Effector memory CD4-positive, alpha-beta T cell (primary cell): ENCODE data around the gene PLAAT4.

Experiments used
- DNase-seq, 3 donors: peaks; one replicate each; pipeline ENCODE4 v3.0.0-alpha.2; 2020
- H3K27ac ChIP-seq: 2 replicates; pipeline ENCODE4 v1.7.0; 2013; ENCODE audit warnings: mild to moderate bottlenecking, low read length, moderate library complexity; ENCODE audit not compliant: insufficient read depth, poor library complexity, severe bottlenecking
- H3K27me3 ChIP-seq: replicated peaks from 2 replicates; pipeline ENCODE4 v1.7.0; 2013; ENCODE audit warnings: mild to moderate bottlenecking, low read length; ENCODE audit not compliant: insufficient read depth, control insufficient read depth, poor library complexity, severe bottlenecking
- H3K36me3 ChIP-seq: 2 replicates; pipeline ENCODE4 v1.7.0; 2013; ENCODE audit warnings: mild to moderate bottlenecking, low read length, moderate library complexity; ENCODE audit not compliant: control insufficient read depth, insufficient read depth
- H3K4me1 ChIP-seq: 2 replicates; pipeline ENCODE4 v1.7.0; 2013; ENCODE audit warnings: low read length, mild to moderate bottlenecking; ENCODE audit not compliant: control insufficient read depth, insufficient read depth, poor library complexity, severe bottlenecking
- H3K4me3 ChIP-seq: 2 replicates; pipeline ENCODE4 v1.7.0; 2013; ENCODE audit warnings: low read length, low read depth, mild to moderate bottlenecking; ENCODE audit not compliant: insufficient read depth, poor library complexity, severe bottlenecking
- H3K9me3 ChIP-seq: 2 replicates; pipeline ENCODE4 v1.7.0; 2013; ENCODE audit warnings: mild to moderate bottlenecking, low read length, moderate library complexity; ENCODE audit not compliant: control insufficient read depth
- total RNA-seq, 3 donors: gene quantifications; one replicate each; lab custom pipeline; 2026; lab: John Stamatoyannopoulos, UW

Gene PLAAT4
- 70.5 to 76.4 (median 72.9) reads per million in 3 donors for total RNA-seq

DNA sequence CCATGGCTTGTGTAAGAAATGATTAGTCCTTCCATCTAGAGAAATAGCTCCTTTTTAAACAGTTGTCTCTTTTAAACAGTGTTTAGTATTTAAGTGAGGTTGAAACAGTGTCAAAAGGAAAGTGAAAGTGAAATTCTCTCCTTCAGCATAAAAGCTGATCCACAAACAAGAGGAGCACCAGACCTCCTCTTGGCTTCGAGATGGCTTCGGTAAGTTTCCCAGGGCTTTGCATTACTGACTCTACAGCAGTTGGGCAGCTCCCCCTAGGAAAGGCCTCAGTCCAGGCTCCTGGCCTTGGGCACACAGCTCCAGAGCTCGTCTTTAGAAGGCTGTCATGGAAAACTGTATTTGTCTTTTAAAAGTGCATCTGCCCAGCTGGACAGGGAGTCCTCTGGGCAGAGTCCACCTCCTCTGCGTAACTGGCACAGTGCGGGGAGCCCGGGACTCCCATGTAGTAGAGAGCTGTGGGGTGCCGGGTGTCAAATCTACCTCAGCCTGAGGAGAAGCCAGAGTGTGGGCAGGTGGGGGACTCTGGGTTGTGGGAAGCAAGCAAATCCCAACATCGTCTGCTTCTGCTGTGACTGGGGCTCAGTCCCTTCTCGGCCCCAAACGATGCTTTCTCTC is at the start of gene PLAAT4:
PLAAT4 (plus strand) TSS at position 140 of the 624 bp plus-strand sequence; CDS start at position 201, 61 bp downstream.
- H3K27ac ChIP-seq, result peak within 1 kb of the TSS; percentile 80
- no peaks in the 10 kb centered on the region for H3K27me3 ChIP-seq
- peaks cover 5% of the 10 kb centered on the region for H3K36me3 ChIP-seq
- DNase-seq, result peak in 2 of 3 donors; percentile 13 to 40
- peak within 1 kb of the TSS; percentile 62 for H3K4me3 ChIP-seq
- H3K9me3 ChIP-seq, result no peaks in the 10 kb centered on the region
- H3K4me1 ChIP-seq, result peaks cover 66% of the 10 kb centered on the region

DNA sequence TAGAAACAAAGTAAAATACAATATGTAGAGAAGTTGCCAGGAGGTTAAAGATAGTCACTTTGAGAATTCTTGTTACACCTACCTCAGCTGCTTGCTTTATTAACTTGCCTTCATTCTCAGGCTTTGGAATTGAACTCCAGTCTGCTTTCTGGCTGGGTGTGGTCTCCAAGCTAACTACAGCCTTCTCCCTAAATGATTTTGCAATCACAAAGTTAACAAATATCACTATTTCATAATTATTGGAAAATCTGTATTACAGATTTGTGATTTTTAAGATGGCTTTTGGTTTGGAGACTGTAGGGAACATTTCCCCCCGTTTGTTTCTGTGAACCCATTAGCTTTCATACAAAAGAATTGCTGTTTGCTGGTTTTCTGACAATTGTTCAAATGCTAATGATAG is 47.8 kb upstream of the PLAAT4 start:
- Histone ChIP-seq H3K9me3 (no peaks in the 10 kb centered on the region), H3K36me3 (no peaks in the 10 kb centered on the region), H3K4me1 (peaks cover 8% of the 10 kb centered on the region), H3K4me3 (no peak overlapping the region), H3K27ac (no peak overlapping the region), H3K27me3 (no peaks in the 10 kb centered on the region)
- no peak for DNase-seq

DNA sequence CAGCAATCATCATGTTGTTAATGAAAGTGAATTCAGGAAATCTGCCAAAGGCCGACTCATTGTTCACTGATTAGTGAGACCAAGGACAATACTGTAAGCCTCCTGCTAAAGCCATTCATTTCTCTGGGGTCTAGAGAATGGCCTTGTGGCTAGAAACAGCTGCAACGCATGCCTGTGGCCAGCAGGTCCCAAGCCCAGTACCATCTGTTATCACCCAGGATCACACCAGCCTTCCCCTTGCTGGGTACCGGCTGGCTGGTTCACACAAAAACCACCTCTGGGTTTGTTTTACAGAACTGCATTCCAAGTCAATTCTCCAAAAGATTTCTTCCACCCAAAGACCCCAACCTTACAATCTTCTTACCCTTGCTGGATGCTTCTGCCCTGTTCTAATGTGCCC is 46.7 kb upstream of the PLAAT4 start:
- H3K27me3 ChIP-seq, result no peaks in the 10 kb centered on the region
- H3K4me1 ChIP-seq, result peaks cover 8% of the 10 kb centered on the region
- no peaks in the 10 kb centered on the region for H3K36me3 ChIP-seq
- no peak overlapping the region for H3K4me3 ChIP-seq
- no peak for DNase-seq
- H3K27ac ChIP-seq, result no peak overlapping the region
- H3K9me3 ChIP-seq, result no peaks in the 10 kb centered on the region

- H3K27me3 ChIP-seq, result no peaks in the 10 kb centered on the region
- DNase-seq, result no peak
- peaks cover 8% of the 10 kb centered on the region for H3K4me1 ChIP-seq
- H3K36me3 ChIP-seq, result no peaks in the 10 kb centered on the region
- no peaks in the 10 kb centered on the region for H3K9me3 ChIP-seq
- no peak within 1 kb of the TSS for H3K27ac ChIP-seq
- peak within 1 kb of the TSS; percentile 58 for H3K4me3 ChIP-seq
Observed at GRCh38 chr11:63490551-63491239, 45.9 kb upstream of the PLAAT4 start, which contains the start of gene PLAAT5. TSS of gene PLAAT5 (minus strand) at chr11:63491167. CDS start at chr11:63491034, 133 bp downstream.

DNA sequence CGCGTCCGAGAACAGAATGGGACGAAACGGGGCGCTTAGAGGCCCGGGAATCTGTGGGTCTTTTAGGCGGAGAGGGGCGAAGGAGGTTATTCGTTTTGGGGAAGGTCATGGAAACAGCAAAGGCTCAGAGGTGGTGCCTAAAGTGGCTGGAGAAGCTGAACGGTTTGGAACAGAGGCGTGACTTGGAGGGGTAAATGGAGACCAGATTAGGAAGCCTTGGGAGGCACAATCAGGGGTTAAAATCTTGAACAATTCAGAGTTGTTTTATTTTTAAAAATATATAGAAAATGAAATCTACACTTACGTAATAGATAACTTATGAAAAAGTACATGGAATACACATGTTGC is 45.4 kb upstream of the PLAAT4 start:
- Histone ChIP-seq H3K9me3 (no peaks in the 10 kb centered on the region), H3K4me3 (peak overlapping the region; percentile 58), H3K36me3 (no peaks in the 10 kb centered on the region), H3K27me3 (no peaks in the 10 kb centered on the region), H3K27ac (no peak overlapping the region), H3K4me1 (peaks cover 8% of the 10 kb centered on the region)
- DNase-seq, result no peak

DNA sequence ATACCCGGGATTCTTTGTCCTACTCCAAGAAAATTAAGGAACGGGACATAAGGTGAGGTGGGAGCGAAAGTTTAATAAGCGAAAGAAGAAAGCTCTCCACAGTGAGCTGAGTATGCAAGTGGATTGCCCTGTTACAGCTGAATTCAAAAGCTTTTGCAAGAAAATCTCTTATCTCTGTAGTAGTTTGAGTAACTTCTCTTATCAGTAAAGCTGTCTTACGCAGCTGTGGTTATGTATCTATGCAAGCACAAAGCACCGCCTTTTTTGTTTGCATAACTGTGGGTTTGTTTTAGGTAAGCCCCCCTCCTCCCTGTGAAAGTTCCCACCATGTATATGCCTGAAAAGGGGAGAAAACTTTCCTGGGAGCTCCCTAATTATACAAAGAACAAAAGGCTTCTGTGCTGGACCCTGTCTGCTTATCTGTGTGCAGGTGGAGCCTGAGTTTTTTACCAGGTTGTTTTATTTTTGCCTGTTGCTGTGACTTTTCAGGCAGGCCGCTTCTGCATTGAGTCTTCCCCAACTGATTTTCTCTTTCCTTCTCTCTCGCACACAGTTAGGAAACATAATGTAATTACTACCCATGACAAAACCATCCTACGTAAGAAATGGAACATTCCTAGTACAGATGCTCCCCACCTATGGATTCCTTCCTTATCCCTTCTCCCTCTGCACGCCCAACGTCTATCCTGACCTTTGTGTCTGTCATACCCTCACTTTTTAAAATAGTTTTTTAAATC is 44.8 kb upstream of the PLAAT4 start:
- Histone ChIP-seq H3K4me1 (peaks cover 8% of the 10 kb centered on the region), H3K36me3 (no peaks in the 10 kb centered on the region), H3K9me3 (no peaks in the 10 kb centered on the region), H3K4me3 (peak overlapping the region; percentile 58), H3K27me3 (no peaks in the 10 kb centered on the region), H3K27ac (no peak overlapping the region)
- DNase-seq, result no peak

DNA sequence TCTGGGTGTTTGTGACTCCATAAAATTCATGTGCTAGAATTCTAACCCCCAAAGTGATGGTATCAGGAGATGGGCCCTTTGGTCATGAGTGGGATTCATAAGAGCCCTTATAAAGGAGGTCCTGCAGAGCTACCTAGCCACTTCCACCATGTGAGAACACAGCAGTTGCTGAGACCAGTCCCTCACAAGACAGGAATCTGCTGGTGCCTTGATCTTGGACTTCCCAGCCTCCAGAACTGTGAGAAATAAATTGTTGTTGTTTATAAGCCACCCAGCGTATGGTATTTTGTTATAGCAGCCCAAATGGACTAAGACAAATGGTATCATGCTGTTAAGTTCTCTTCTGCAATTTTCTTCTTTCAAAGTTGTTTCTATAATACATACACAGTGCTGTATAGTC is 44.2 kb upstream of the PLAAT4 start:
- Histone ChIP-seq H3K27ac (no peak overlapping the region), H3K9me3 (no peaks in the 10 kb centered on the region), H3K4me3 (no peak overlapping the region), H3K4me1 (peaks cover 8% of the 10 kb centered on the region), H3K27me3 (no peaks in the 10 kb centered on the region), H3K36me3 (no peaks in the 10 kb centered on the region)
- no peak for DNase-seq

GRCh38 chr11:63493127-63493526 is 43.5 kb upstream of the PLAAT4 start:
- H3K4me1 ChIP-seq, result peaks cover 8% of the 10 kb centered on the region
- DNase-seq, result no peak
- H3K27ac ChIP-seq, result no peak overlapping the region
- H3K27me3 ChIP-seq, result no peaks in the 10 kb centered on the region
- H3K4me3 ChIP-seq, result no peak overlapping the region
- H3K36me3 ChIP-seq, result no peaks in the 10 kb centered on the region
- no peaks in the 10 kb centered on the region for H3K9me3 ChIP-seq

DNA sequence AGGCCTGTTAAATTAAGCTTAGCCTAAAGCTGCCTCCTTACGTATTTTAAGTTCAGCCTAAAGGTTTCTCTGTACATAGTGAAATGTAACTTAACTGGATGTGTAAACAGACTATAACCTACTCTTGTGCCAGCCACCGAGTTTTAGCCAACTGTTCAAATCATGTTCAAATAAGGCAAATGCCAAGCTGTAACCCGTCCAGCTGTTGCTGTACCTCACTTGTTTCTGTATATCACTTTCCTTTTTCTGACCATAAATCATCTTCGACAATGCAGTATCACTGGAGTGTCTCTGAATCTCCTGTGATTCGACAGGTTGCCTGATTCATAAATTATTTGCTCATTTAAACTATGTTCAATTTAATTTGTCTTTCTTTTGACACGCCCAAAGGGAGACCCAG is 41.6 kb upstream of the PLAAT4 start:
- no peak overlapping the region for H3K27ac ChIP-seq
- no peaks in the 10 kb centered on the region for H3K27me3 ChIP-seq
- peaks cover 8% of the 10 kb centered on the region for H3K4me1 ChIP-seq
- DNase-seq, result no peak
- no peaks in the 10 kb centered on the region for H3K36me3 ChIP-seq
- peaks cover 2% of the 10 kb centered on the region for H3K9me3 ChIP-seq
- H3K4me3 ChIP-seq, result no peak overlapping the region

GRCh38 chr11:63499874-63500273 is 36.7 kb upstream of the PLAAT4 start:
- no peak overlapping the region for H3K27ac ChIP-seq
- no peak for DNase-seq
- H3K4me3 ChIP-seq, result no peak overlapping the region
- no peaks in the 10 kb centered on the region for H3K36me3 ChIP-seq
- peaks cover 7% of the 10 kb centered on the region for H3K4me1 ChIP-seq
- H3K27me3 ChIP-seq, result no peaks in the 10 kb centered on the region
- peaks cover 10% of the 10 kb centered on the region for H3K9me3 ChIP-seq
